HEK293 (cell line): ENCODE measurements around the gene ATP13A2.

Experiments
- CTCF ChIP-seq: fragments of 450-650 bp; formaldehyde crosslinking; IDR thresholded peaks from 2 replicates; pipeline ENCODE4 v1.5.1; 2016; ENCODE audit warnings: missing biosample characterization, missing genetic modification characterization
- IKZF3 ChIP-seq: fragments of 450-650 bp; IDR thresholded peaks from 2 replicates; pipeline ENCODE4 v1.5.0; 2018; ENCODE audit warnings: missing biosample characterization, mild to moderate bottlenecking, missing genetic modification characterization, moderate library complexity
- KLF10 ChIP-seq: fragments of 450-650 bp; IDR thresholded peaks from 2 replicates; pipeline ENCODE4 v1.5.1; 2018; ENCODE audit warnings: missing biosample characterization, mild to moderate bottlenecking, missing genetic modification characterization
- KLF9 ChIP-seq: fragments of 450-650 bp; formaldehyde crosslinking; IDR thresholded peaks from 2 replicates; pipeline ENCODE4 v1.5.1; 2016; ENCODE audit warnings: missing biosample characterization, missing genetic modification characterization, low read depth
- YY1 ChIP-seq: fragments of 450-650 bp; formaldehyde crosslinking; IDR thresholded peaks from 2 replicates; pipeline ENCODE4 v1.5.1; 2018; ENCODE audit warnings: missing biosample characterization, missing genetic modification characterization
- ZEB2 ChIP-seq: fragments of 450-650 bp; formaldehyde crosslinking; IDR thresholded peaks from 2 replicates; pipeline ENCODE4 v1.5.1; 2016; ENCODE audit warnings: missing biosample characterization, missing genetic modification characterization
- ZFP37 ChIP-seq: fragments of 450-650 bp; formaldehyde crosslinking; IDR thresholded peaks from 2 replicates; pipeline ENCODE4 v1.5.1; 2016; ENCODE audit warnings: missing biosample characterization, missing genetic modification characterization
- ZNF132 ChIP-seq: fragments of 450-650 bp; formaldehyde crosslinking; IDR thresholded peaks from 2 replicates; pipeline ENCODE4 v1.5.1; 2017; ENCODE audit warnings: missing biosample characterization, missing genetic modification characterization, borderline replicate concordance
- ZNF140 ChIP-seq: fragments of 450-650 bp; formaldehyde crosslinking; IDR thresholded peaks from 2 replicates; pipeline ENCODE4 v1.5.1; 2016; ENCODE audit warnings: missing biosample characterization, missing genetic modification characterization
- ZNF157 ChIP-seq: fragments of 450-650 bp; formaldehyde crosslinking; IDR thresholded peaks from 2 replicates; pipeline ENCODE4 v1.5.1; 2016; ENCODE audit warnings: missing biosample characterization, missing genetic modification characterization
- ZNF211 ChIP-seq: fragments of 450-650 bp; formaldehyde crosslinking; IDR thresholded peaks from 2 replicates; pipeline ENCODE4 v1.5.1; 2016; ENCODE audit warnings: low read depth, missing biosample characterization, missing genetic modification characterization
- ZNF239 ChIP-seq: fragments of 450-650 bp; formaldehyde crosslinking; IDR thresholded peaks from 2 replicates; pipeline ENCODE4 v1.5.1; 2016; ENCODE audit warnings: missing biosample characterization, missing genetic modification characterization
- ZNF280C ChIP-seq: fragments of 450-650 bp; formaldehyde crosslinking; IDR thresholded peaks from 2 replicates; pipeline ENCODE4 v1.5.1; 2016; ENCODE audit warnings: missing biosample characterization, missing genetic modification characterization
- ZNF311 ChIP-seq: fragments of 450-650 bp; formaldehyde crosslinking; IDR thresholded peaks from 2 replicates; pipeline ENCODE4 v1.5.1; 2017; ENCODE audit warnings: missing biosample characterization, missing genetic modification characterization, borderline replicate concordance
- ZNF394 ChIP-seq: fragments of 450-650 bp; formaldehyde crosslinking; IDR thresholded peaks from 2 replicates; pipeline ENCODE4 v1.5.1; 2016; ENCODE audit warnings: missing biosample characterization, missing genetic modification characterization, mild to moderate bottlenecking, moderate library complexity, borderline replicate concordance
- ZNF416 ChIP-seq: fragments of 450-650 bp; formaldehyde crosslinking; IDR thresholded peaks from 2 replicates; pipeline ENCODE4 v1.5.1; 2016; ENCODE audit warnings: missing biosample characterization, missing genetic modification characterization
- ZNF423 ChIP-seq: fragments of 450-650 bp; formaldehyde crosslinking; IDR thresholded peaks from 2 replicates; pipeline ENCODE4 v1.5.1; 2016; ENCODE audit warnings: missing biosample characterization, missing genetic modification characterization
- ZNF473 ChIP-seq: fragments of 450-650 bp; formaldehyde crosslinking; IDR thresholded peaks from 2 replicates; pipeline ENCODE4 v1.5.1; 2017; ENCODE audit warnings: missing biosample characterization, missing genetic modification characterization
- ZNF544 ChIP-seq: fragments of 450-650 bp; formaldehyde crosslinking; IDR thresholded peaks from 2 replicates; pipeline ENCODE4 v1.5.0; 2017; ENCODE audit warnings: missing biosample characterization, missing genetic modification characterization
- ZNF555 ChIP-seq: fragments of 450-650 bp; formaldehyde crosslinking; conservative IDR thresholded peaks from 2 replicates; pipeline ENCODE4 v1.5.1; 2017; ENCODE audit warnings: missing biosample characterization, mild to moderate bottlenecking, missing genetic modification characterization, inconsistent platforms
- ZNF558 ChIP-seq: fragments of 450-650 bp; formaldehyde crosslinking; IDR thresholded peaks from 2 replicates; pipeline ENCODE4 v1.5.1; 2016; ENCODE audit warnings: missing biosample characterization, missing genetic modification characterization
- ZNF600 ChIP-seq: fragments of 450-650 bp; formaldehyde crosslinking; IDR thresholded peaks from 2 replicates; pipeline ENCODE4 v1.5.1; 2016; ENCODE audit warnings: missing biosample characterization, missing genetic modification characterization
- ZNF623 ChIP-seq: fragments of 450-650 bp; formaldehyde crosslinking; IDR thresholded peaks from 2 replicates; pipeline ENCODE4 v1.5.1; 2016; ENCODE audit warnings: missing biosample characterization, missing genetic modification characterization
- ZNF792 ChIP-seq: fragments of 450-650 bp; formaldehyde crosslinking; IDR thresholded peaks from 2 replicates; pipeline ENCODE4 v1.5.1; 2016; ENCODE audit warnings: missing biosample characterization, missing genetic modification characterization
- ZSCAN23 ChIP-seq: fragments of 450-650 bp; formaldehyde crosslinking; IDR thresholded peaks from 2 replicates; pipeline ENCODE4 v1.5.1; 2016; ENCODE audit warnings: missing biosample characterization, missing genetic modification characterization
- TF ChIP-seq, protein P1 (sequence below): fragments of 450-650 bp; formaldehyde crosslinking; optimal IDR thresholded peaks from 2 replicates; pipeline ENCODE3; 2016; ENCODE audit warnings: missing biosample characterization, mild to moderate bottlenecking, missing genetic modification characterization
- TF ChIP-seq, protein P2 (sequence below): fragments of 450-650 bp; formaldehyde crosslinking; IDR thresholded peaks from 2 replicates; pipeline ENCODE4 v1.5.1; 2016; ENCODE audit warnings: missing biosample characterization, missing genetic modification characterization, borderline replicate concordance
- TF ChIP-seq, protein P3 (sequence below): fragments of 450-650 bp; formaldehyde crosslinking; IDR thresholded peaks from 2 replicates; pipeline ENCODE4 v1.5.1; 2016; ENCODE audit warnings: missing biosample characterization, missing genetic modification characterization

Gene ATP13A2

GRCh38 chr1:17011439-17012307, at the start of gene ATP13A2 (continued):
- TF ChIP-seq, protein P1, sequence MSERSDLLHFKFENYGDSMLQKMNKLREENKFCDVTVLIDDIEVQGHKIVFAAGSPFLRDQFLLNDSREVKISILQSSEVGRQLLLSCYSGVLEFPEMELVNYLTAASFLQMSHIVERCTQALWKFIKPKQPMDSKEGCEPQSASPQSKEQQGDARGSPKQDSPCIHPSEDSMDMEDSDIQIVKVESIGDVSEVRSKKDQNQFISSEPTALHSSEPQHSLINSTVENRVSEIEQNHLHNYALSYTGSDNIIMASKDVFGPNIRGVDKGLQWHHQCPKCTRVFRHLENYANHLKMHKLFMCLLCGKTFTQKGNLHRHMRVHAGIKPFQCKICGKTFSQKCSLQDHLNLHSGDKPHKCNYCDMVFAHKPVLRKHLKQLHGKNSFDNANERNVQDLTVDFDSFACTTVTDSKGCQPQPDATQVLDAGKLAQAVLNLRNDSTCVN (tag by site-specific recombination), result peak; percentile 75
- TF ChIP-seq ZNF423 (tag by site-specific recombination) (no peak), ZNF132 (no peak), ZNF140 (tag by site-specific recombination) (no peak), ZNF211 (tag by site-specific recombination) (no peak), ZFP37 (no peak), ZNF394 (tag by site-specific recombination) (no peak; the same call in 1 of the 2 replicates), IKZF3 (tag by site-specific recombination) (no peak), YY1 (tag by site-specific recombination) (no peak), ZNF792 (tag by site-specific recombination) (no peak), ZNF311 (tag by site-specific recombination) (no peak), ZNF239 (tag by site-specific recombination) (no peak), ZEB2 (tag by site-specific recombination) (peak; percentile 33; the same call in 1 of the 2 replicates), KLF9 (peak; percentile 46), ZNF157 (tag by site-specific recombination) (no peak), ZSCAN23 (tag by site-specific recombination) (no peak), ZNF280C (tag by site-specific recombination) (no peak), ZNF555 (tag by site-specific recombination) (no peak), KLF10 (tag by site-specific recombination) (no peak; the same call in 1 of the 2 replicates), ZNF558 (tag by site-specific recombination) (no peak), ZNF416 (tag by site-specific recombination) (no peak), ZNF600 (tag by site-specific recombination) (peak; percentile 84), ZNF544 (tag by site-specific recombination) (no peak), ZNF473 (no peak), ZNF623 (tag by site-specific recombination) (no peak), CTCF (no peak)
- TF ChIP-seq, protein P2, sequence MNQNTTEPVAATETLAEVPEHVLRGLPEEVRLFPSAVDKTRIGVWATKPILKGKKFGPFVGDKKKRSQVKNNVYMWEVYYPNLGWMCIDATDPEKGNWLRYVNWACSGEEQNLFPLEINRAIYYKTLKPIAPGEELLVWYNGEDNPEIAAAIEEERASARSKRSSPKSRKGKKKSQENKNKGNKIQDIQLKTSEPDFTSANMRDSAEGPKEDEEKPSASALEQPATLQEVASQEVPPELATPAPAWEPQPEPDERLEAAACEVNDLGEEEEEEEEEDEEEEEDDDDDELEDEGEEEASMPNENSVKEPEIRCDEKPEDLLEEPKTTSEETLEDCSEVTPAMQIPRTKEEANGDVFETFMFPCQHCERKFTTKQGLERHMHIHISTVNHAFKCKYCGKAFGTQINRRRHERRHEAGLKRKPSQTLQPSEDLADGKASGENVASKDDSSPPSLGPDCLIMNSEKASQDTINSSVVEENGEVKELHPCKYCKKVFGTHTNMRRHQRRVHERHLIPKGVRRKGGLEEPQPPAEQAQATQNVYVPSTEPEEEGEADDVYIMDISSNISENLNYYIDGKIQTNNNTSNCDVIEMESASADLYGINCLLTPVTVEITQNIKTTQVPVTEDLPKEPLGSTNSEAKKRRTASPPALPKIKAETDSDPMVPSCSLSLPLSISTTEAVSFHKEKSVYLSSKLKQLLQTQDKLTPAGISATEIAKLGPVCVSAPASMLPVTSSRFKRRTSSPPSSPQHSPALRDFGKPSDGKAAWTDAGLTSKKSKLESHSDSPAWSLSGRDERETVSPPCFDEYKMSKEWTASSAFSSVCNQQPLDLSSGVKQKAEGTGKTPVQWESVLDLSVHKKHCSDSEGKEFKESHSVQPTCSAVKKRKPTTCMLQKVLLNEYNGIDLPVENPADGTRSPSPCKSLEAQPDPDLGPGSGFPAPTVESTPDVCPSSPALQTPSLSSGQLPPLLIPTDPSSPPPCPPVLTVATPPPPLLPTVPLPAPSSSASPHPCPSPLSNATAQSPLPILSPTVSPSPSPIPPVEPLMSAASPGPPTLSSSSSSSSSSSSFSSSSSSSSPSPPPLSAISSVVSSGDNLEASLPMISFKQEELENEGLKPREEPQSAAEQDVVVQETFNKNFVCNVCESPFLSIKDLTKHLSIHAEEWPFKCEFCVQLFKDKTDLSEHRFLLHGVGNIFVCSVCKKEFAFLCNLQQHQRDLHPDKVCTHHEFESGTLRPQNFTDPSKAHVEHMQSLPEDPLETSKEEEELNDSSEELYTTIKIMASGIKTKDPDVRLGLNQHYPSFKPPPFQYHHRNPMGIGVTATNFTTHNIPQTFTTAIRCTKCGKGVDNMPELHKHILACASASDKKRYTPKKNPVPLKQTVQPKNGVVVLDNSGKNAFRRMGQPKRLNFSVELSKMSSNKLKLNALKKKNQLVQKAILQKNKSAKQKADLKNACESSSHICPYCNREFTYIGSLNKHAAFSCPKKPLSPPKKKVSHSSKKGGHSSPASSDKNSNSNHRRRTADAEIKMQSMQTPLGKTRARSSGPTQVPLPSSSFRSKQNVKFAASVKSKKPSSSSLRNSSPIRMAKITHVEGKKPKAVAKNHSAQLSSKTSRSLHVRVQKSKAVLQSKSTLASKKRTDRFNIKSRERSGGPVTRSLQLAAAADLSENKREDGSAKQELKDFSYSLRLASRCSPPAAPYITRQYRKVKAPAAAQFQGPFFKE (tag by site-specific recombination), result no peak
- TF ChIP-seq, protein P3, sequence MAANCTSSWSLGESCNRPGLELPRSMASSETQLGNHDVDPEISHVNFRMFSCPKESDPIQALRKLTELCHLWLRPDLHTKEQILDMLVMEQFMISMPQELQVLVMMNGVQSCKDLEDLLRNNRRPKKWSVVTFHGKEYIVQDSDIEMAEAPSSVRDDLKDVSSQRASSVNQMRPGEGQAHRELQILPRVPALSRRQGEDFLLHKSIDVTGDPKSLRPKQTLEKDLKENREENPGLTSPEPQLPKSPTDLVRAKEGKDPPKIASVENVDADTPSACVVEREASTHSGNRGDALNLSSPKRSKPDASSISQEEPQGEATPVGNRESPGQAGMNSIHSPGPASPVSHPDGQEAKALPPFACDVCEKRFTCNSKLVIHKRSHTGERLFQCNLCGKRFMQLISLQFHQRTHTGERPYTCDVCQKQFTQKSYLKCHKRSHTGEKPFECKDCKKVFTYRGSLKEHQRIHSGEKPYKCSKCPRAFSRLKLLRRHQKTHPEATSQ (tag by site-specific recombination), result no peak
